Lower lobe of right lung (tissue), 2 donors: ENCODE data around the gene FILIP1. TPM values are rescaled to one million over a fixed set of nuclear protein-coding genes. Genes with fewer than 3 reads are reported as not detected.
A peak's percentile ranks its signal among the peaks of the same experiment; 100 is the strongest.

Experiments used
- ATAC-seq, 2 donors: fragments of 200-7000 bp; cut with Tn5 transposase; one replicate each; pipeline ENCODE4 v1.9.1; 2020 to 2022; ENCODE audit warnings: mild to moderate bottlenecking in 2 of 2, moderate library complexity in 2 of 2
- DNase-seq: peaks from one replicate; pipeline ENCODE4 v3.0.0-alpha.2; 2020
- H3K27ac ChIP-seq: fragments of 200-600 bp; one replicate; pipeline ENCODE4 v1.8.0; 2022
- H3K27me3 ChIP-seq: fragments of 200-600 bp; one replicate; pipeline ENCODE4 v1.8.0; 2022; ENCODE audit warnings: low read depth
- H3K36me3 ChIP-seq: fragments of 200-600 bp; one replicate; pipeline ENCODE4 v1.8.0; 2022; ENCODE audit warnings: mild to moderate bottlenecking
- H3K4me1 ChIP-seq: fragments of 200-600 bp; one replicate; pipeline ENCODE4 v1.8.0; 2022
- H3K4me3 ChIP-seq: fragments of 200-600 bp; one replicate; pipeline ENCODE4 v1.8.0; 2022; ENCODE audit warnings: mild to moderate bottlenecking
- H3K9me3 ChIP-seq: fragments of 200-600 bp; one replicate; pipeline ENCODE4 v1.8.0; 2022
- intact Hi-C: fragments of 100-400 bp; cut with DNase I; formaldehyde crosslinking; loops from one replicate; pipeline ENCODE4 v1.11.0; 2022
- total RNA-seq: library from RNA; stranded (reverse); fragmentation: NEBNext Ultra II Directional; extraction: Animal tissue kit (Norgen Biotek cat#: 25700); gene quantifications from one replicate; pipeline ENCODE4 v1.2.1, GENCODE V29; 2021
- TF ChIP-seq, protein P1 (sequence below): fragments of 200-600 bp; IDR thresholded peaks from one replicate; pipeline ENCODE4 v1.8.0; 2022; ENCODE audit warnings: antibody characterized with exemption, mild to moderate bottlenecking
- donor health status: DM: no; HTN: yes; CAD: no; lungs with severe emphysema.

Gene FILIP1
- total RNA-seq, 1 donor from 2014 or later, result 17.4 TPM

DNA sequence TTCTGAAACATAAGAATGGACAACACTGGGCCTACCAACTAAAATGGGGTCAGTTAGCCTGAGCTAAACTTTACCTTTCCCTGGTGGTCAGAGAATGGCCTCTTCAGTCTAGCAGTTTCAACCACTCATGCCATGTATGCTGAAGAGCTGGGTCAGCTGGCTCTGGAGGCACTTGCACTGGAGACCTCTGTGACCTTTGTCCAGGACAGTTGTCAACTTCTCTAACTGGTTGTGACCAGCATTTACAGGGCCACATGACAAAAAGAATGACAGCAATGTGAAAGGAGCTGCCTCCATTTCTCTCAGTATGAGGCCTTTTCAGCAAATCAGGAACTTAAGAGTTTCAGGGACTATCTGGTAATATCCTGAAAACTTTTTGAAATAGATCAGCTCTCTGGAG, 149.1 kb downstream of the FILIP1 start:
- no peaks in the 10 kb centered on the region for H3K9me3 ChIP-seq
- H3K27ac ChIP-seq, result no peak overlapping the region
- intact Hi-C loops, result no loop called here
- no peaks in the 10 kb centered on the region for H3K27me3 ChIP-seq
- H3K4me3 ChIP-seq, result no peak overlapping the region
- ATAC-seq (no peak), DNase-seq (no peak)
- TF ChIP-seq, protein P1, sequence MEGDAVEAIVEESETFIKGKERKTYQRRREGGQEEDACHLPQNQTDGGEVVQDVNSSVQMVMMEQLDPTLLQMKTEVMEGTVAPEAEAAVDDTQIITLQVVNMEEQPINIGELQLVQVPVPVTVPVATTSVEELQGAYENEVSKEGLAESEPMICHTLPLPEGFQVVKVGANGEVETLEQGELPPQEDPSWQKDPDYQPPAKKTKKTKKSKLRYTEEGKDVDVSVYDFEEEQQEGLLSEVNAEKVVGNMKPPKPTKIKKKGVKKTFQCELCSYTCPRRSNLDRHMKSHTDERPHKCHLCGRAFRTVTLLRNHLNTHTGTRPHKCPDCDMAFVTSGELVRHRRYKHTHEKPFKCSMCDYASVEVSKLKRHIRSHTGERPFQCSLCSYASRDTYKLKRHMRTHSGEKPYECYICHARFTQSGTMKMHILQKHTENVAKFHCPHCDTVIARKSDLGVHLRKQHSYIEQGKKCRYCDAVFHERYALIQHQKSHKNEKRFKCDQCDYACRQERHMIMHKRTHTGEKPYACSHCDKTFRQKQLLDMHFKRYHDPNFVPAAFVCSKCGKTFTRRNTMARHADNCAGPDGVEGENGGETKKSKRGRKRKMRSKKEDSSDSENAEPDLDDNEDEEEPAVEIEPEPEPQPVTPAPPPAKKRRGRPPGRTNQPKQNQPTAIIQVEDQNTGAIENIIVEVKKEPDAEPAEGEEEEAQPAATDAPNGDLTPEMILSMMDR, result no peak
- peaks cover 9% of the 10 kb centered on the region for H3K4me1 ChIP-seq
- no peaks in the 10 kb centered on the region for H3K36me3 ChIP-seq

DNA sequence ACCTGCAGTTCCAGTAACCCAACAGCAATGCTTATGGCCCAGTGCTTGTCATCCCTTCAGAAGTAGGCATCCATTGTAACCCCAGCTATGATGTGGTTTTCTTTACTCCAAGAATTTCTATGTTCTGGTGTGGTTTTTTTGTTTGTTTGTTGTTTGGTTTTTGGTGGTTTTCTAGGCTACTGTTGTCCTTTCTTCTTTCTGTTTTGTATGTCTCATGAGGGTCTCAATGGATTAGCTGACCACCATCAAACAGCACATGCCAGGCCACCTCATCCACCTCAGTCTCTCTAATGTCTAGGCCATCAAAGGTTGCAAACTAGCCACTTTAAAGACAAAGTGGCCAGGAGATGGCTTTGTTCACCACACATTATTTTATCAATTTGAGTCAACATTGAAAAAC, 149.6 kb downstream of the FILIP1 start:
- H3K27me3 ChIP-seq, result no peaks in the 10 kb centered on the region
- no peak for ATAC-seq

DNA sequence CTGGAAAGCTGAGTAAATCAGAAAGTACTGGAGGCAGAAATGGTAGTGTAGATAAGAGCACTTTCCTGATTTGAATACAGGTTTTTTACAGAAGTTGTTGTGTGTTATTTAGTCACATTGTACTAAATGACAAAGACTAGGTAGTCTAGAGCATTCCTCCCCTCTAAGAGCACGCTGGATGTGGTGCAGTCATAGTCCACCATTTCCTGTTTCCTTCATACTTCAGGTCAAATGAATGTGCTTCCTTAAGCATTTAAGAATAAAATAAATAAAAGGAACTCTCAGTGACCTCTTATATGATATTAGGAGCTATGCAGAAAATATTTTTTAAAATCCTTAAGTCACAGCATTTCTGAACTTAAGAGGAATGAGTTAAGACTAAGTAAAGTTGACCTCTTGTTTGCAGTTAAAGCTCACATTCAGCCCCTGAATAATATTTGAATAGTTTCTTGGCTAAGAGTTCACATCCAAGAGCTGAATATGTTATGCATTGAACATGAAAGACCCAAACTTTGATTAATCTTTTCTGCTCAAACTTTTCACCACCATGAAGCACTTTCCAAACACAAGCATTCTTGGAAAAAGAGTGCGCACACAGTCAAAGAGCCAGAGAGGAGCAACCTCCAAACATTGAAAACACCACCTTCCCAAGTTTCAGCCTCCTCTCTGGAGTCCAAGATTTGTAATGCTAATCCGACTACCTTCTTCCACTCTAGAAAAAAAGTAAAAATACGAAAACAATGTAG, 155.6 kb downstream of the FILIP1 start:
- Histone ChIP-seq H3K4me1 (peaks cover 12% of the 10 kb centered on the region), H3K9me3 (no peaks in the 10 kb centered on the region), H3K27me3 (no peaks in the 10 kb centered on the region), H3K27ac (no peak overlapping the region), H3K36me3 (no peaks in the 10 kb centered on the region), H3K4me3 (no peak overlapping the region)
- DNase-seq, result no peak
- intact Hi-C loops, result no loop called here
- ATAC-seq, result no peak
- TF ChIP-seq, protein P1, result no peak

More for the DNA sequence above, 149.6 kb downstream of the FILIP1 start:
- intact Hi-C loops, result no loop called here
- H3K36me3 ChIP-seq, result no peaks in the 10 kb centered on the region
- H3K4me1 ChIP-seq, result peaks cover 5% of the 10 kb centered on the region
- TF ChIP-seq, protein P1, result no peak
- H3K9me3 ChIP-seq, result no peaks in the 10 kb centered on the region
- no peak overlapping the region for H3K4me3 ChIP-seq
- no peak overlapping the region for H3K27ac ChIP-seq
- no peak for DNase-seq

DNA sequence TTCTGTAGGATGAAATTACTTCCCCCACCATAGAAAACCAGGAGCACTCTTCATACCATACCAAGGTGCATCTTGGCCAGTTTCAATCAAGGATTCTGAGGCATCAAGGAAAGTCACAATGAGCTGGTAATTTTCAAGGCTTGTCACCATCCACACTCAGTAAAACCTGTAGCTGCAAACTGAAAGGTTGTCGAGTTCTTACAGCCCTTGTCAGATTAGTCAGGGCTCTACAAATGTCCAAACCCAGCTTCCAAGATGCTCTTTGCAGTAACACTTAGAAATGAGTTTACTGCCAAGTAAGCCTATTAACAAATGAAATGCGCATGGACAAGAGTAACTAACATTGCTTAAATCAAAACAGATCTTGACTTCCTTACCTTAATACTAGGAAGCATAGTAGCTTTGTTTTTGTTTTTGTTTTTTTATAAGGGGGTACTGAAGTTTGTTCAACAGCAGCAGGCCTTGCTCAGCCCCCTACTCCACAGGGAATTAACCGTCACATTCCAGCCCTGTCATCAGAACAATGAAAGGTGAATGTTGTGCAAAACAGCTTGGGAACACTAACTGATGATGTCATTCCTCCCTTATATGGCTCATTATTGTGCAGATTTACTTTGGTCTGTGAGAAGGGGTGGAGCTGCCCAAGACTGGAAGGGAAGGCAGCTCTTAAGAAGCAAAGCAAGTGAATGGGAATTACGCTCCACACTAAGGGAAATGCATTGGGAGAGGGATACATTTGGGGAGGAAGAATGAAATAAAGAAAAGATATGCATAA, 159.1 kb downstream of the FILIP1 start:
- peak overlapping the region; percentile 22 for H3K4me3 ChIP-seq
- ATAC-seq (peak; percentile 92), DNase-seq (no peak)
- no peaks in the 10 kb centered on the region for H3K36me3 ChIP-seq
- H3K4me1 ChIP-seq, result peaks cover 12% of the 10 kb centered on the region
- intact Hi-C loops, result no loop called here
- no peaks in the 10 kb centered on the region for H3K9me3 ChIP-seq
- peak overlapping the region; percentile 48 for H3K27ac ChIP-seq
- H3K27me3 ChIP-seq, result no peaks in the 10 kb centered on the region
- TF ChIP-seq, protein P1, result no peak

DNA sequence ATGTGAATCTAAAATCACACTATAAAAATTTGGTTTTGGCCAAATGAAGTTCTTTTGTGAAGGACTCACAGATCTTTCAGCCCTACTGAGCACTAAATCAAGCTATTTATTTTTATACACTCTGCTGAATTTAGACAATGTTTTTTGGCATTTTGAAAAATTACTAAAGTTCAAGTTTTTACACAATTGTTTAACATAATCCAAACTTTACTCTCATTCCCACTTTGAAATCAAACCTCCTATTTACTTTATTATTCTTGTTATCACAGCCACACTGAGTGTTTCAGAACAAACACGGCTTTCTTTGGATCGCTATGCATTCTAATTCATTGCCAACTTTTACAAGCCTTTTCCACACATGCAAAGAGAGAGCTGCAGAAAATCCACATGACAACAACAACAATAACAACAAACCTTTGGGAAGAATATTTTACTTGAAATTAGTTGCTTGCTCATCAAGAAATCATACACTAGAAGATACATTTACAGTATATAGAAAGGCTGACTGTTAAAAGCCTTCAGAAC, 159.9 kb downstream of the FILIP1 start:
- no peaks in the 10 kb centered on the region for H3K27me3 ChIP-seq
- DNase-seq (no peak), ATAC-seq (peak in 1 of 2 donors; percentile 26)
- H3K9me3 ChIP-seq, result no peaks in the 10 kb centered on the region
- H3K36me3 ChIP-seq, result no peaks in the 10 kb centered on the region
- H3K4me3 ChIP-seq, result no peak overlapping the region
- H3K4me1 ChIP-seq, result peaks cover 12% of the 10 kb centered on the region
- peak overlapping the region; percentile 48 for H3K27ac ChIP-seq
- TF ChIP-seq, protein P1, result no peak
- intact Hi-C loops, result no loop called here
